Measurements from ENCODE around the gene NRIP2. TPM values are rescaled to one million over a fixed set of nuclear protein-coding genes. Genes with fewer than 3 reads are reported as not detected.
"Not testable (repeated sequence)": the region's sequence is repeated elsewhere in the genome, so short reads cannot be mapped to it uniquely, and the experiment has no call there.

NRIP2 gene, protein sequence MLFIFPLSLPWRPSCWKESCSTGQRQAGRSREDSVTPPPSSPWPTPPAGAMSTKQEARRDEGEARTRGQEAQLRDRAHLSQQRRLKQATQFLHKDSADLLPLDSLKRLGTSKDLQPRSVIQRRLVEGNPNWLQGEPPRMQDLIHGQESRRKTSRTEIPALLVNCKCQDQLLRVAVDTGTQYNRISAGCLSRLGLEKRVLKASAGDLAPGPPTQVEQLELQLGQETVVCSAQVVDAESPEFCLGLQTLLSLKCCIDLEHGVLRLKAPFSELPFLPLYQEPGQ
- 1 to 10 TPM in 2 of 4 donors, under 1 TPM in 2; 0.46 to 4.9 (median 0.93) TPM for total RNA-seq

DNA sequence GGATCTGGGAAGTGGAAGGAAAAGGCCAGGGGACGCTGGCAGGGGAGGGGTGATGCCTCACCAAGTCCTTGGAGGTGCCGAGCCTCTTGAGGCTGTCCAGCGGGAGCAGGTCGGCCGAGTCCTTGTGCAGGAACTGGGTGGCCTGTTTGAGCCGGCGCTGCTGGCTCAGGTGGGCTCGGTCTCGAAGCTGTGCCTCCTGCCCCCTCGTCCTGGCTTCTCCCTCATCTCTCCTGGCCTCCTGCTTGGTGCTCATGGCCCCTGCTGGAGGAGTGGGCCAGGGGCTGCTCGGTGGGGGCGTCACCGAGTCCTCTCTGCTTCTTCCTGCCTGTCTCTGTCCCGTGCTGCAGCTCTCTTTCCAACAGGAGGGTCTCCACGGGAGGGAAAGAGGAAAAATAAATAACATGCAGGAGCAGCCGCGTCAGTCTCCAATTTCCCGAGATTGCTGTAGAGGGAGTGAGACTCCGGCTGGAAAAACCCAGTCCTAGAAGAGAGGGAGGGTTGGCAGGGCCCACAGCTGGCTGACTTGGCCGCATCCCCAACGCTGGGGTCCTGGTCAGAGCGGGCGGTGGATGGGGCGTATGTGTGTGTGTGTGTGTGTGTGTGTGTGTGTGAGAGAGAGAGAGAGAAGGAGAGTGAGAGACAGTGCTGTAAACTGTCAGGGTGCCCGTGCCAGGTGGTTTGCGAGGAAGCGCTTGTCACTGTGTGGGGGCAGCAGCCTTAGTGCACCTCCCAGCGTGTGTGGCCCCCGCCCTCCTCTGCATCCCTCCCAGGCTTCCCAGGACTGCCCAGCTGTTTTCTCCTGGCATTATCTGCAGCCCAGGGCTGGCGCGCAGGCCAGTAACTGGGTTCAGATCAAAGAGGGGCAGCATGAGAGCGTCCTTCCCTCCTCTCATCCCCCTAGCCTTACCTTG is at the start of gene NRIP2:
TSS of gene NRIP2 (minus strand) at position 455 of the 911 bp plus-strand sequence. CDS start at position 403, 52 bp downstream.
- DNase-seq (ENCODE audit: low spot score): no peak
- TF ChIP-seq, protein P1, sequence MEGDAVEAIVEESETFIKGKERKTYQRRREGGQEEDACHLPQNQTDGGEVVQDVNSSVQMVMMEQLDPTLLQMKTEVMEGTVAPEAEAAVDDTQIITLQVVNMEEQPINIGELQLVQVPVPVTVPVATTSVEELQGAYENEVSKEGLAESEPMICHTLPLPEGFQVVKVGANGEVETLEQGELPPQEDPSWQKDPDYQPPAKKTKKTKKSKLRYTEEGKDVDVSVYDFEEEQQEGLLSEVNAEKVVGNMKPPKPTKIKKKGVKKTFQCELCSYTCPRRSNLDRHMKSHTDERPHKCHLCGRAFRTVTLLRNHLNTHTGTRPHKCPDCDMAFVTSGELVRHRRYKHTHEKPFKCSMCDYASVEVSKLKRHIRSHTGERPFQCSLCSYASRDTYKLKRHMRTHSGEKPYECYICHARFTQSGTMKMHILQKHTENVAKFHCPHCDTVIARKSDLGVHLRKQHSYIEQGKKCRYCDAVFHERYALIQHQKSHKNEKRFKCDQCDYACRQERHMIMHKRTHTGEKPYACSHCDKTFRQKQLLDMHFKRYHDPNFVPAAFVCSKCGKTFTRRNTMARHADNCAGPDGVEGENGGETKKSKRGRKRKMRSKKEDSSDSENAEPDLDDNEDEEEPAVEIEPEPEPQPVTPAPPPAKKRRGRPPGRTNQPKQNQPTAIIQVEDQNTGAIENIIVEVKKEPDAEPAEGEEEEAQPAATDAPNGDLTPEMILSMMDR (IDR thresholded peaks at IDR 0.05): no peak

DNA sequence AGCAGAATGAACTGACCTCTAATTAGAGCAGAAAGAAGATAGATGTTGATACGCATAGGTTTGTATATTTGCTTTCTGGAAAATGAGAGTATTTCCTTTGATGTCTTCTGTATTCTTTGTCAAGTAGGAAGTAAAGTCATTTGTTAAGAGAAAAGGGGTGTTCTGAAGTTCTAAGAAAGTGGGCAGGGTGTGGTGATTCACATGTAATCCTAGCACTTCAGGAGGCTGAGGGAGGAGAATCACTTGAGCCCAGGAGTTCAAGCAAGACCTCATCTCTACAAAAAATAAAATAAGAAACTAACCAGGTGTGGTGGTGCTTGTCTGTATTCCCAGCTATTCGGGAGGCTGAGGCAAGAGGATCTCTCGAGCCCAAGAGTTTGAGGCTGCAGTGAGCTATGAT is 45.0 kb upstream of the NRIP2 start:
- TF ChIP-seq, protein P1 (IDR thresholded peaks at IDR 0.05): no peak
- DNase-seq (ENCODE audit: low spot score) (no peak), ATAC-seq (ENCODE audit: low FRiP score) (no peak)

More for the DNA sequence above, at the start of gene NRIP2:
- peak; percentile 74 for ATAC-seq (ENCODE audit: low FRiP score)

DNA sequence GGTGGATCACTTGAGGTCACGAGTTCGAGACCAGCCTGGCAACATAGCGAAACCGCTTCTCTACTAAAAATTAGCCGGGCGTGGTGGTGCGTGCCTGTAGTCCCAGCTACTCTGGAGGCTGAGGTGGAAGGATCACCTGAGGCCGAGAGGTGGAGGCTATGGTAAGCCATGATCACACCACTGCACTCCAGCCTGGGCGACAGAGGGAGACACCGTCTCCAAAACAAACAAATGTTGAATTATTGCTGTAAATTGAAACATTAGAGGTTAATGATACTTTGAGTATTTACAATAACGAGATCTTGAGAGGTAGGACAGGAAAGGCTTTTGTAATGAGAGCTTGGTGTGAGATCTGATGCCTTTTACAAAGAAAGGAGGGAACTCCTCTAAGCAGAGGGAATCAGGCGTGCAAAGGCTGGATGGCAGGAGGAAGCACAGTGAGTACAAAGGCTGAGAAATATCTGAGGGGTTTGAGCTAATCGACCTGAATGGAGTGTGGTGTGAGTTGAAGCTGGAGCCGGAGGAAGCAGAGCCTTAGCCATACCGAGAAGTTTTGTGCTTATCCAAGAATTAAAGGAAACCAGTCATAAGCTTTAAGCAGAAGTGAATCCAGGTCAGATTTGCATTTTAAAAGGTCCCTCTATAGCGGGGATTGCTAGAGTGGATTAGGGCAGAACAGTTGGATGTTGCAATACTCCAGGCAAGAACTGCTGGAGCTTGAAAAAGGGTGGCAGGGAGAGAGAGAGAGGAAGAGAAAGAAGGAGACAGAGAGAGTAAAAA is 43.3 kb upstream of the NRIP2 start:
- DNase-seq (ENCODE audit: low spot score) (no peak), ATAC-seq (ENCODE audit: low FRiP score) (peak; percentile 14)
- TF ChIP-seq, protein P1 (IDR thresholded peaks at IDR 0.05): no peak

DNA sequence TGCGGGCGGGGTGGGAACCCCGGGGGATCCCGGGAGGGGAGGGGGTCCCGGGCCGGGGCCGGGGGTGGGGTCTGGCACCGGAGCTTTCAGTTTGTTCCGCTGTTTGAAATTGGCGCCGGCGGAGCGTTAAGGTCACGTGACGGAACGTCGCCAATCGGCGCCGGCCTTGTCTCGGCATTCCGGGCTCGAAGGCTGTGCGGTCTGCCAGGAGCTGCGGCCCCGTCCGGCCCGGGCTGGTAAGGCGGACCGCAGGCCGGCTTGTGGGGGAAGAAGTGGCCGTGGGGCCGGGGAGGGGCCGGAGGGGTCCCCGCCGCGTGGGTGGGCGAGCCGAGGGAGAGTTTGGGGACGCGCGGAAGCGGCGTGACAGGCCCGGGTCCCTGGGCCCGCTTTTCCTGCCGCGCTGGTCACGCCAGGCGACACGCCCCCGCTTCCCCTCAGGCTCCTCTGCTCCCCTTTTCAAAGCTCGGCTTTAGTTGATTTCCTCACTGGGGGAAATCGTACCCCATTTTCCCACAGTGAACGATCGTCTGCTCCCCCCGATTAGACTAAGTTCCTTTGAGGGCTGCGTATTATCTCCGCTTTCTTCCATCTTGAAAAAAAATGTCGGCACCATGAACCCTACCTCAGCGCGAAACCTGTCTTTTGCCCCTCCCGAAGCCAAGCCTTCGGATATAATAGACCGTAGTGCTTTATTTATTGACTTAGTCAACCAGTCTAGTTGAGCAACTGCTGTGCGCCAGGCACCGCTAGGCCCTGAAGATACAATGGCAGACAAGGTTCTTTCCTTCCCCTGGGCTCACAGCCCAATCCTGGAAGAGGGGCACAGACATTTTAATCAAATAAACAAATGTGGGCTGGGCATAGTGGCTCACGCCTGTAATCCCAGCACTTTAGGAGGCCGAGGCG is 42.5 kb upstream of the NRIP2 start, which contains the start of the genes FOXM1 and RHNO1:
TSS of gene FOXM1 (minus strand) at position 128 of the 906 bp plus-strand sequence. CDS start 2,696 bp downstream, outside the sequence.
TSS of gene RHNO1 (plus strand) at position 177 of the 906 bp plus-strand sequence. CDS start 8,144 bp downstream, outside the sequence.
- TF ChIP-seq, protein P1 (IDR thresholded peaks at IDR 0.05): no peak
- DNase-seq (ENCODE audit: low spot score) (peak; percentile 71), ATAC-seq (ENCODE audit: low FRiP score) (peak; percentile 87)

DNA sequence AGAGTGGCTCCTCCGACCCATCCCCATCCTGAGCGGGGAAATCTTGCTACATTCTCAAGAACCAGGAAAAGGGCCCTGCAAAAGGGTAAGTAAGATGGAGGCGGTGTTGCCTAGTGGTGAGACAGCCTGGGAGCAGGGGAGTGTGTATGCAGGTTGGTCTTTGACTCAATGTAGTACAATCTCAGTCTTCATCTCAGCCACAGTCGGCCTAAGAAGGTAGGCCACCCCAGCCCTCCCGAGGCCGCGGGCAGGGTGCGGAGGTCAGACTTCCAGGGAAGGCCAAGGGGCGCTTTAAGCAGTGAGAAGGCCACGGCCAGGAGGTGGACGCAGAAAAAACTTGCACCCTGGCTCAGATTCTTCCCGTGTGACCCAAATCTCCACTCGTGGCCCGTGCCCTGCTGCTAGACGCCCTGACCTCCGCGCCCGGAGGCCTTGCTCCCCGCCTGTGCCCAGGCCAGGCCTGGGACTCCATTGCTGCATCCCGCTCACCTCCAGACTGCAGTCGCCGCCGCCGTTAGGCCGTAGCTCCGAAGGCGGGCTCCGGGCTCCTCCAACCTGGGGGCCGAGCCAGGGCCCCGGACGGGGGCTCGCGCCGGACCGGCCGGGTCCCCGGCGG is 41.7 kb upstream of the NRIP2 start:
- TF ChIP-seq, protein P1 (IDR thresholded peaks at IDR 0.05): no peak
- DNase-seq (ENCODE audit: low spot score) (no peak), ATAC-seq (ENCODE audit: low FRiP score) (peak; percentile 48)

DNA sequence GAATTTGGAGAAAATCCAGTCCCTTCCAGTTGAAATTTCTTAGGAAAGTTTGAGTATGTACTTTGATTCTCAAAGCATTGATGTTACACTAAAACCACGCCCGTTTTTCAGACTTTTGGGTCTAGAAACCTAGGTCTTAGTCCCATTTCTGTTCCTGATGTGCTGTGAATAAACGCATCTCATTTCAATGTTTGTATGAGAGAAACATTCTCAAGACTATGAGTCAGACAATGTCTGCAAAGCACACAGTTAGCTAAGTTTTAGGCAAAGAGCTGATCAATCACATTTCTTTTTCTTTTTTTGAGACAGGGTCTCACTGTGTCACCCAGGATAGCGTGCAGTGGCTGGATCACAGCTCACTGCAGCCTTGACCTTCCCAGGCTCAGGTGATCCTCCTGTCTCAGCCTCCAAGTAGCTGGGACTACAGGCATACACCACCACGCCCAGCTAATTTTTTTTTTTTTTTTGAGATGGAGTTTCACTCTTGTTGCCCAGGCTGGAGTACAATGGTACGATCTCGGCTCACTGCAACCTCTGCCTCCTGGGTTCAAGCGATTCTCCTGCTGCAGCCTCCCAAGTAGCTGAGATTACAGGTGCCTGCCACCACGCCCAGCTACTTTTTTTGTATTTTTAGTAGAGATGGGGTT is 34.3 kb upstream of the NRIP2 start:
- not testable (repeated sequence) for DNase-seq (ENCODE audit: low spot score); ATAC-seq (ENCODE audit: low FRiP score)
